ENCODE results near the gene SNRNP25. TPM values are rescaled to one million over a fixed set of nuclear protein-coding genes. Genes with fewer than 3 reads are reported as not detected.

Gene SNRNP25
- total and polyA plus RNA-seq, 2 donors from 2014 or later = 14.7 to 60.3 TPM

GRCh38 chr16:74051-74746 is 20.6 kb downstream of the SNRNP25 start:
- intact Hi-C loops (cut with DNase I) = no loop called here
- Histone ChIP-seq H3K36me3 (ENCODE audit: control insufficient read depth in 2 of 3, insufficient read depth in 3 of 3, low read length in 3 of 3) (no peaks in the 10 kb centered on the region), H3K4me1 (ENCODE audit: control insufficient read depth in 2 of 3, insufficient read depth in 2 of 3, low read depth in 1 of 3, low read length in 3 of 3) (peaks cover 3 to 40% (median 5%) of the 10 kb centered on the region in 3 donors), H3K4me3 (ENCODE audit: low read length in 3 of 3) (no peak overlapping the region), H3K27me3 (ENCODE audit: control insufficient read depth, insufficient read depth, low read length) (no peaks in the 10 kb centered on the region), H3K27ac (ENCODE audit: low read depth in 2 of 2, low read length in 2 of 2) (no peak overlapping the region), H3K9ac (ENCODE audit: low read length in 3 of 3) (no peak overlapping the region), H3K9me3 (ENCODE audit: control insufficient read depth in 2 of 3, insufficient read depth in 1 of 3, low read length in 3 of 3) (no peaks in the 10 kb centered on the region)
- FAIRE-seq (no peak), DNase-seq (no peak)
- no peak for TF ChIP-seq CTCF (IDR thresholded peaks at IDR 0.05; ENCODE audit: borderline replicate concordance, extremely low read depth, insufficient read depth)

GRCh38 chr16:74747-75334 is 21.2 kb downstream of the SNRNP25 start:
- no peaks in the 10 kb centered on the region for H3K27me3 ChIP-seq (ENCODE audit: control insufficient read depth, insufficient read depth, low read length)
- DNase-seq (no peak), FAIRE-seq (no peak)
- peak overlapping the region in 1 of 2 donors; percentile 37 for H3K27ac ChIP-seq (ENCODE audit: low read depth in 2 of 2, low read length in 2 of 2)
- intact Hi-C loops (cut with DNase I) = no loop called here
- no peak overlapping the region for H3K9ac ChIP-seq (ENCODE audit: low read length in 3 of 3)
- no peak overlapping the region for H3K4me3 ChIP-seq (ENCODE audit: low read length in 3 of 3)
- H3K4me1 ChIP-seq (ENCODE audit: control insufficient read depth in 2 of 3, insufficient read depth in 2 of 3, low read depth in 1 of 3, low read length in 3 of 3) = peaks cover 3 to 40% (median 5%) of the 10 kb centered on the region in 3 donors
- no peaks in the 10 kb centered on the region for H3K36me3 ChIP-seq (ENCODE audit: control insufficient read depth in 2 of 3, insufficient read depth in 3 of 3, low read length in 3 of 3)
- H3K9me3 ChIP-seq (ENCODE audit: control insufficient read depth in 2 of 3, insufficient read depth in 1 of 3, low read length in 3 of 3) = no peaks in the 10 kb centered on the region
- TF ChIP-seq CTCF (IDR thresholded peaks at IDR 0.05; ENCODE audit: borderline replicate concordance, extremely low read depth, insufficient read depth) = no peak

- Histone ChIP-seq H3K9ac (ENCODE audit: low read length in 3 of 3) (no peak overlapping the region), H3K4me1 (ENCODE audit: control insufficient read depth in 2 of 3, insufficient read depth in 2 of 3, low read depth in 1 of 3, low read length in 3 of 3) (peaks cover 3 to 36% (median 5%) of the 10 kb centered on the region in 3 donors), H3K27me3 (ENCODE audit: control insufficient read depth, insufficient read depth, low read length) (no peaks in the 10 kb centered on the region), H3K4me3 (ENCODE audit: low read length in 3 of 3) (no peak overlapping the region), H3K9me3 (ENCODE audit: control insufficient read depth in 2 of 3, insufficient read depth in 1 of 3, low read length in 3 of 3) (no peaks in the 10 kb centered on the region), H3K36me3 (ENCODE audit: control insufficient read depth in 2 of 3, insufficient read depth in 3 of 3, low read length in 3 of 3) (no peaks in the 10 kb centered on the region), H3K27ac (ENCODE audit: low read depth in 2 of 2, low read length in 2 of 2) (peak overlapping the region; percentile 4 to 60)
- DNase-seq (peak; percentile 41 to 91 (median 76)), FAIRE-seq (no peak)
- no peak for TF ChIP-seq CTCF (IDR thresholded peaks at IDR 0.05; ENCODE audit: borderline replicate concordance, extremely low read depth, insufficient read depth)
- intact Hi-C loops (cut with DNase I) = no loop called here
Observed at GRCh38 chr16:75580-76501, 22.2 kb downstream of the SNRNP25 start.
